H1 (cell line): ENCODE results near the gene PHOSPHO1. TPM values are rescaled to one million over a fixed set of nuclear protein-coding genes. Genes with fewer than 3 reads are reported as not detected.

Source experiments
- polyA plus RNA-seq, 7 experiments: library from polyadenylated mRNA; depleted of rRNA in 3 of 7; stranded (reverse) in 5 of 7; unstranded in 2 of 7; fragments of >200 nt in 5 of 7; fragments of 200-250 nt in 2 of 7; gene quantifications; 1 replicate in 5 of 7; 2 replicates in 1 of 7; 4 replicates in 1 of 7; pipeline versions ENCODE4 v1.2.1 to v1.2.3, GENCODE V29; 2011 to 2013; ENCODE audit warnings: missing spikeins in 2 of 7, mixed read lengths in 2 of 7
- total RNA-seq: library from RNA; stranded (reverse); fragmentation: NEBNext Ultra II Directional; extraction: Animal tissue kit (Norgen Biotek cat#: 25700); gene quantifications from 2 replicates; pipeline ENCODE4 v1.2.1, GENCODE V29; 2021

PHOSPHO1 gene
- total and polyA plus RNA-seq, 2 of the 8 experiments (the other 6 are each of a cell fraction or from before 2014, with no cell fraction given) = 0.34 to 0.45 TPM

Other genes with a start within 250 kb of the PHOSPHO1 start
- 487 and 513 TPM in 2 replicates for gene IGF2BP1, start 233.4 kb downstream of the PHOSPHO1 start, total RNA-seq
- 41.6 and 92.2 TPM in 2 replicates for gene IGF2BP1, start 233.4 kb downstream of the PHOSPHO1 start, polyA plus RNA-seq (2011; rRNA removed)
- gene B4GALNT2, start 98.0 kb downstream of the PHOSPHO1 start, total RNA-seq = 0.04 TPM in 1 of 2 replicates, not detected in the other
- not detected in 2 replicates for gene B4GALNT2, start 98.0 kb downstream of the PHOSPHO1 start, polyA plus RNA-seq (2011; rRNA removed)
- gene GNGT2, start 20.2 kb downstream of the PHOSPHO1 start, total RNA-seq = 0.73 and 1.4 TPM in 2 replicates
- gene GNGT2, start 20.2 kb downstream of the PHOSPHO1 start, polyA plus RNA-seq (2011; rRNA removed) = 1.3 and 1.7 TPM in 2 replicates
- 1.1 and 1.3 TPM in 2 replicates for gene ABI3, start 20.1 kb downstream of the PHOSPHO1 start, total RNA-seq
- gene ABI3, start 20.1 kb downstream of the PHOSPHO1 start, polyA plus RNA-seq (2011; rRNA removed) = 2.5 and 3.6 TPM in 2 replicates
- gene ZNF652, start 131.5 kb upstream of the PHOSPHO1 start, total RNA-seq = 36.5 and 39.6 TPM in 2 replicates
- gene ZNF652, start 131.5 kb upstream of the PHOSPHO1 start, polyA plus RNA-seq (2011; rRNA removed) = 7.3 and 13.5 TPM in 2 replicates
- gene PHB1, start 184.1 kb upstream of the PHOSPHO1 start, total RNA-seq = 386 and 401 TPM in 2 replicates
- 419 and 597 TPM in 2 replicates for gene PHB1, start 184.1 kb upstream of the PHOSPHO1 start, polyA plus RNA-seq (2011; rRNA removed)